GM19099 (cell line): ENCODE measurements around the gene IFNL2.
"Not testable (repeated sequence)": the region's sequence is repeated elsewhere in the genome, so short reads cannot be mapped to it uniquely, and the experiment has no call there.

ENCODE experiments used
- POLR2A ChIP-seq: IDR thresholded peaks from 3 replicates; pipeline ENCODE4 v1.6.1; 2011; ENCODE audit warnings: low read depth; ENCODE audit not compliant: insufficient read length; ENCODE audit errors: extremely low read depth

The IFNL2 gene

GRCh38 chr19:39268085-39268484, at the start of gene IFNL2:
IFNL2 (plus strand) TSS chr19:39268396; CDS start chr19:39268569, 173 bp downstream.
- not testable (repeated sequence) for TF ChIP-seq POLR2A

- TF ChIP-seq POLR2A: no peak
Observed at GRCh38 chr19:39223703-39224279, 44.4 kb upstream of the IFNL2 start.

GRCh38 chr19:39224910-39225309, 43.3 kb upstream of the IFNL2 start:
- TF ChIP-seq POLR2A: no peak

GRCh38 chr19:39230096-39230764, 38.0 kb upstream of the IFNL2 start:
- no peak for TF ChIP-seq POLR2A

GRCh38 chr19:39232708-39233107, 35.5 kb upstream of the IFNL2 start:
- TF ChIP-seq POLR2A: no peak

GRCh38 chr19:39236527-39236926, 31.7 kb upstream of the IFNL2 start:
- TF ChIP-seq POLR2A: no peak

- peak; percentile 18 for TF ChIP-seq POLR2A
Observed at GRCh38 chr19:39237200-39238184, 30.7 kb upstream of the IFNL2 start.

GRCh38 chr19:39238209-39238608, 30.0 kb upstream of the IFNL2 start:
- no peak for TF ChIP-seq POLR2A

GRCh38 chr19:39238944-39239343, 29.3 kb upstream of the IFNL2 start:
- TF ChIP-seq POLR2A: no peak

- no peak for TF ChIP-seq POLR2A
Observed at GRCh38 chr19:39240421-39240820, 27.8 kb upstream of the IFNL2 start.

GRCh38 chr19:39244410-39245100, 23.6 kb upstream of the IFNL2 start, which contains the start of gene IFNL3:
IFNL3 (minus strand) TSS chr19:39245006; CDS start chr19:39244967, 39 bp downstream.
- not testable (repeated sequence) for TF ChIP-seq POLR2A

- no peak for TF ChIP-seq POLR2A
Observed at GRCh38 chr19:39246951-39247669, 21.1 kb upstream of the IFNL2 start.

GRCh38 chr19:39247701-39248664, 20.2 kb upstream of the IFNL2 start:
- TF ChIP-seq POLR2A: no peak
